Ectodermal cell (in vitro differentiated cells): ENCODE results near the gene AGPAT1.
"Not testable (repeated sequence)": the region's sequence is repeated elsewhere in the genome, so short reads cannot be mapped to it uniquely, and the experiment has no call there.

Experiments
- H3K27ac ChIP-seq: 2 replicates; pipeline ENCODE4 v1.7.0; 2013; ENCODE audit warnings: mild to moderate bottlenecking, low read depth, low read length; ENCODE audit not compliant: insufficient read depth, poor library complexity, severe bottlenecking
- H3K27me3 ChIP-seq: 2 replicates; pipeline ENCODE4 v1.7.0; 2013; ENCODE audit warnings: mild to moderate bottlenecking, low read length; ENCODE audit not compliant: insufficient read depth, control insufficient read depth, poor library complexity, severe bottlenecking
- H3K36me3 ChIP-seq: one replicate; pipeline ENCODE4 v1.7.0; 2013; ENCODE audit warnings: low read length; ENCODE audit not compliant: control insufficient read depth, insufficient read depth
- H3K4me1 ChIP-seq: one replicate; pipeline ENCODE4 v1.7.0; 2013; ENCODE audit warnings: low read length; ENCODE audit not compliant: control insufficient read depth, insufficient read depth
- H3K4me3 ChIP-seq: 2 replicates; pipeline ENCODE4 v1.7.0; 2013; ENCODE audit warnings: low read depth, low read length, control low read depth; ENCODE audit not compliant: insufficient read depth
- H3K9me3 ChIP-seq: 2 replicates; pipeline ENCODE4 v1.7.0; 2013; ENCODE audit warnings: mild to moderate bottlenecking, low read length, moderate library complexity; ENCODE audit not compliant: control insufficient read depth
- WGBS, 2 experiments: methylation state at CpG; one replicate each; pipeline ENCODE4 v1.1.7; 2013; ENCODE audit warnings: missing lambda C conversion rate in 2 of 2; 5-methylcytosine and 5-hydroxymethylcytosine counted together

The AGPAT1 gene

GRCh38 chr6:32148289-32149091, 27.4 kb downstream of the AGPAT1 start:
- peaks cover 26% of the 10 kb centered on the region for H3K27me3 ChIP-seq
- H3K9me3 ChIP-seq = no peaks in the 10 kb centered on the region
- H3K36me3 ChIP-seq = no peaks in the 10 kb centered on the region
- WGBS, 2 experiments = 92 to 93% methylated on average over 39 of the region's 39 CpGs
- H3K4me1 ChIP-seq = peaks cover 11% of the 10 kb centered on the region
- no peak overlapping the region for H3K27ac ChIP-seq
- H3K4me3 ChIP-seq = no peak overlapping the region

- Histone ChIP-seq H3K36me3 (no peaks in the 10 kb centered on the region), H3K9me3 (no peaks in the 10 kb centered on the region), H3K4me3 (no peak overlapping the region), H3K27me3 (peaks cover 25% of the 10 kb centered on the region), H3K27ac (no peak overlapping the region), H3K4me1 (peaks cover 10% of the 10 kb centered on the region)
- WGBS, 2 experiments = 90 to 93% methylated on average over 4 of the region's 4 CpGs
Observed at GRCh38 chr6:32147401-32148132, 28.3 kb downstream of the AGPAT1 start.

- WGBS, 2 experiments = 46 to 47% methylated on average over 4 of the region's 4 CpGs
- Histone ChIP-seq H3K9me3 (no peaks in the 10 kb centered on the region), H3K4me1 (peaks cover 3% of the 10 kb centered on the region), H3K27me3 (peaks cover 21% of the 10 kb centered on the region), H3K4me3 (no peak overlapping the region), H3K27ac (no peak overlapping the region), H3K36me3 (no peaks in the 10 kb centered on the region)
Observed at GRCh38 chr6:32146687-32147086, 29.2 kb downstream of the AGPAT1 start.

- Histone ChIP-seq H3K4me3 (no peak overlapping the region), H3K36me3 (no peaks in the 10 kb centered on the region), H3K4me1 (peaks cover under 1% of the 10 kb centered on the region), H3K27ac (no peak overlapping the region), H3K27me3 (peaks cover 18% of the 10 kb centered on the region), H3K9me3 (no peaks in the 10 kb centered on the region)
- 90 to 95% methylated on average over 1 of the region's 1 CpG for WGBS, 2 experiments
Observed at GRCh38 chr6:32146287-32146686, 29.6 kb downstream of the AGPAT1 start.

GRCh38 chr6:32144238-32144637, 31.6 kb downstream of the AGPAT1 start:
- not testable (repeated sequence) for H3K4me3 ChIP-seq, H3K4me1 ChIP-seq, H3K9me3 ChIP-seq, H3K36me3 ChIP-seq, H3K27me3 ChIP-seq, H3K27ac ChIP-seq
- 90 to 99% methylated on average over 7 of the region's 7 CpGs for WGBS, 2 experiments

GRCh38 chr6:32140420-32141046, 35.4 kb downstream of the AGPAT1 start:
- WGBS, 2 experiments = 87 to 94% methylated on average over 5 of the region's 5 CpGs
- H3K36me3 ChIP-seq = no peaks in the 10 kb centered on the region
- H3K9me3 ChIP-seq = no peaks in the 10 kb centered on the region
- H3K27me3 ChIP-seq = no peaks in the 10 kb centered on the region
- H3K27ac ChIP-seq = no peak overlapping the region
- H3K4me1 ChIP-seq = no peaks in the 10 kb centered on the region
- no peak overlapping the region for H3K4me3 ChIP-seq

GRCh38 chr6:32139590-32139989, 36.3 kb downstream of the AGPAT1 start:
- no peak overlapping the region for H3K4me3 ChIP-seq
- WGBS, 2 experiments = 93 to 95% methylated on average over 5 of the region's 5 CpGs
- H3K27me3 ChIP-seq = no peaks in the 10 kb centered on the region
- H3K9me3 ChIP-seq = no peaks in the 10 kb centered on the region
- no peaks in the 10 kb centered on the region for H3K36me3 ChIP-seq
- H3K4me1 ChIP-seq = no peaks in the 10 kb centered on the region
- H3K27ac ChIP-seq = no peak overlapping the region

GRCh38 chr6:32137454-32137853, 38.4 kb downstream of the AGPAT1 start:
- no peaks in the 10 kb centered on the region for H3K4me1 ChIP-seq
- no peaks in the 10 kb centered on the region for H3K9me3 ChIP-seq
- H3K4me3 ChIP-seq = no peak overlapping the region
- peaks cover 4% of the 10 kb centered on the region for H3K27me3 ChIP-seq
- H3K36me3 ChIP-seq = no peaks in the 10 kb centered on the region
- no peak overlapping the region for H3K27ac ChIP-seq

GRCh38 chr6:32133786-32134185, 42.1 kb downstream of the AGPAT1 start:
- Histone ChIP-seq H3K36me3 (no peaks in the 10 kb centered on the region), H3K4me3 (no peak overlapping the region), H3K4me1 (peaks cover 9% of the 10 kb centered on the region), H3K27me3 (peaks cover 4% of the 10 kb centered on the region), H3K27ac (no peak overlapping the region), H3K9me3 (no peaks in the 10 kb centered on the region)
- 81 to 88% methylated on average over 4 of the region's 4 CpGs for WGBS, 2 experiments

- peaks cover 18% of the 10 kb centered on the region for H3K4me1 ChIP-seq
- no peaks in the 10 kb centered on the region for H3K9me3 ChIP-seq
- no peaks in the 10 kb centered on the region for H3K36me3 ChIP-seq
- no peak overlapping the region for H3K4me3 ChIP-seq
- H3K27me3 ChIP-seq = peaks cover 4% of the 10 kb centered on the region
- no peak overlapping the region for H3K27ac ChIP-seq
Observed at GRCh38 chr6:32132110-32132509, 43.8 kb downstream of the AGPAT1 start.
